22Rv1 (cell line): ENCODE measurements around the gene CDK18.

Experiments used
- H3K27ac ChIP-seq: fragments of 450-650 bp; 2 replicates; pipeline ENCODE4 v1.5.1; 2017
- ZFX ChIP-seq: fragments of 450-650 bp; IDR thresholded peaks from 2 replicates; pipeline ENCODE4 v1.6.1; 2017; ENCODE audit warnings: antibody characterized with exemption, borderline replicate concordance
- TF ChIP-seq, protein P1 (sequence below): fragments of 450-650 bp; IDR thresholded peaks from 2 replicates; pipeline ENCODE4 v1.5.1; 2017; ENCODE audit warnings: mild to moderate bottlenecking

The CDK18 gene

DNA sequence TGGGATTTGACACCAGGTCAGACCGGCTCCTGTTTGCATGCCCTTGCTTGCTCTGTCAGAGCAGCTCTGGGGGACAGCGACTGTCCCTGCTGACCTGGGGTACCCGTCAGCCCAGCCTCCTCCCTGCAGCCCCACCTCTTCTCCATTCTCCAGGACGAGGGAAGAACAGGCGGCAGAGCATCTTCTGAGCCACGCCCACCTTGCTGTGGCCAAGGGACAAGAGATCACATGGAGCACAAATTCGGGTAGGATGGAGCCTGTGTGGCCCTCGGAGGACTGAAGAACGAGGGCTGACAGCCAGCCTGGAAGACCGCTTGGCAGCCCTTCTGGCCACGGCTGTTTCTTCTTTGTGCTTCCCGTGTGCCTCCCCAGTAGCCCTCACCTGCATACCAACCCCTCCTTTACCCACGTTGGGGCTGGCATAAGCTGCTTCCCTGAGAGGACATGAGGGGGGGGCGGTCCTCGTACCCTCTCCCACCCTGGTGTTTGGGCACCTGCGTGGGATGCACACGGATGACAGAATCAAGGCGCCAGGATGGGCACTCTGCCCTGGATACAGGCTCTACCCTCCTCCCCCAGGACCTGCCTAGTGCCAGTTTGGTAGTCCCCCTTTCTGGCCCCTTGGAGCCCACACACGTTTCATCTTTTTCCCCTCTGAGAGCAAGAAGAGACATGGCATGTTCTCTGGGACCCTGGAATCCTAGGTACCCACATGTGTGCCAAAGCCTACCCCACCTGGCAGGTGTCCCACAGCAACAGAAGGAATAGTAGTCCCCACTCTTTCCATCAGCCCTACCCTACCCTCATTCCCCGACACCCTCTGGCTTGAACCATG lies 26.9 kb downstream of the CDK18 start:
- TF ChIP-seq ZFX: no peak
- TF ChIP-seq, protein P1, sequence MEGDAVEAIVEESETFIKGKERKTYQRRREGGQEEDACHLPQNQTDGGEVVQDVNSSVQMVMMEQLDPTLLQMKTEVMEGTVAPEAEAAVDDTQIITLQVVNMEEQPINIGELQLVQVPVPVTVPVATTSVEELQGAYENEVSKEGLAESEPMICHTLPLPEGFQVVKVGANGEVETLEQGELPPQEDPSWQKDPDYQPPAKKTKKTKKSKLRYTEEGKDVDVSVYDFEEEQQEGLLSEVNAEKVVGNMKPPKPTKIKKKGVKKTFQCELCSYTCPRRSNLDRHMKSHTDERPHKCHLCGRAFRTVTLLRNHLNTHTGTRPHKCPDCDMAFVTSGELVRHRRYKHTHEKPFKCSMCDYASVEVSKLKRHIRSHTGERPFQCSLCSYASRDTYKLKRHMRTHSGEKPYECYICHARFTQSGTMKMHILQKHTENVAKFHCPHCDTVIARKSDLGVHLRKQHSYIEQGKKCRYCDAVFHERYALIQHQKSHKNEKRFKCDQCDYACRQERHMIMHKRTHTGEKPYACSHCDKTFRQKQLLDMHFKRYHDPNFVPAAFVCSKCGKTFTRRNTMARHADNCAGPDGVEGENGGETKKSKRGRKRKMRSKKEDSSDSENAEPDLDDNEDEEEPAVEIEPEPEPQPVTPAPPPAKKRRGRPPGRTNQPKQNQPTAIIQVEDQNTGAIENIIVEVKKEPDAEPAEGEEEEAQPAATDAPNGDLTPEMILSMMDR: no peak
- no peak overlapping the region for H3K27ac ChIP-seq

DNA sequence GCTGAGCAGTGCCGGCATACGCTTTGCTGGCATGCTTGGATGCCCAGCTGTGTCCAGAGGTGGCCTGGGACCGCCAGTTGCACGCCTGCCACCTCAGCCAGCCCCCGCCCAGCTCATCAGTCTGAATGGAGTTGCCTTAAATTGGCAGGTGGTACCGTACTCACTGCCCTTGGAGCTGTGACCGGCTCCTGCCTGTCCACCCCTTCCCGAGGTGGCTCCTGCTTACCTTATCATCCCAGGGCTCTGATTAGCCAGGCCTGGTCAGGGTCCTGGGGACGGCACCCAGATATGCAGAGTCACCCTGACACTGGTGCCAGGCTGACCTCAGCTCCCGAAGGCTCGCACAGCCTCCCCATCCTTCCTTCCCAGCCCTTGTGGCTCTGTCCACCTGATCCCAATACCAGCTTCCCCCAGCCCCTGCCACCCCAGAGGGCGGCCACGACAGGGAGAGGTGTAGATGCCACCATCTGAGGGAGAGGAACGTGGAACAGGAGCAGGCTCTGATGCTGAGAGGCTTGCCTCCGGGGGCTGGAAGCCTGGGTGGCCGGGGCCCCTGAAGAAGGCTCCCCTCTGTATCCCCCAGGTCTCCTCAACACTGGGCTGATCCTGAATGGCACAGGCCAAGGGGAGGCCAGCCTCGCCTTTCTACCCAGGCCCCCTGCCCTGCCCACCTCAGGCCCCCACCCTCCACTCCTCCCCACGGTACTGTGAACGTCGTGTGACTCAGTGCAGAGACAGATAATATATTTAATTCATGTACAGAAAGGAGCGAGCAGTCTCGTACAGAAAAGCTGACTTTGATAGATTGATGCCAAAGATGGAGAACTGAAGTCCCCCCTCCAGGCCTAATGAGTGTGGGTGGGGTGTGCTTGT lies 27.8 kb downstream of the CDK18 start:
- TF ChIP-seq ZFX: no peak
- TF ChIP-seq, protein P1: no peak
- H3K27ac ChIP-seq: no peak overlapping the region

DNA sequence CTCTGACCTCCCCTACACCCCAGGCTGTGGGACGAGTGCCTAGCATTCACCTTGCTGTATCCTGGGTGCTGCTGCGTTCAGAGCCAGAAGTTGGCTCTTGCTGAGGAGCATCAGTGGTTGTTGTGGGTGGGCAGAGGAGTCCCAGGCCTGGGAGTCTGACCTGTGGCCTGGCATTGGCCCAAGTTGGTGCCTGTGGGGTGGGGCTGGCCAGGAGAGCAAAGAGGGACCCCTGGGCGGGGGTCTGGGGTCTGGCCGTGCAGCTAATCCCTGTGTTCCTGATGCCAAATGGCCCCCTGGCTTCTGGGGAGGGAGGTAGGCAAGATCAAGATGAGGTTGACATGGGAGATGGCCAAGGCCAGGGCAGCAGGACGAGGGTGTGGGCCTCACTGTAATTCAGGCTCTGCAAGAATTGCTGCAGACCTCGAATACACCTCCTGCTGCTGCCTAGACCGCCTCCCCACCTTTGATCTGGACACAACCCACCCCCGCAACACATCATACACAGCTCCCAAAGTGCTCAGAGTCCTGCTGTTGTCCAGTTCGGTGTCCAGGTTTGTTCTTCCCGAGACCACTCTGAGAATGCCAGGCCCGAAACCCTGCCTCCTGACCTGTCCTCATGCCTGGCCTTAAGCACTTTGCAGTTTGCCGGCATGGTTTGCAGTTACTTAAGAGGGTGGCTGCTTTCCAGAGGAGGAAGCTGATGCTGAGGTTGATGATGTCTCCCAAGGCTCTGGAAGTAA lies 28.7 kb downstream of the CDK18 start:
- no peak overlapping the region for H3K27ac ChIP-seq
- TF ChIP-seq, protein P1: no peak
- TF ChIP-seq ZFX: no peak

DNA sequence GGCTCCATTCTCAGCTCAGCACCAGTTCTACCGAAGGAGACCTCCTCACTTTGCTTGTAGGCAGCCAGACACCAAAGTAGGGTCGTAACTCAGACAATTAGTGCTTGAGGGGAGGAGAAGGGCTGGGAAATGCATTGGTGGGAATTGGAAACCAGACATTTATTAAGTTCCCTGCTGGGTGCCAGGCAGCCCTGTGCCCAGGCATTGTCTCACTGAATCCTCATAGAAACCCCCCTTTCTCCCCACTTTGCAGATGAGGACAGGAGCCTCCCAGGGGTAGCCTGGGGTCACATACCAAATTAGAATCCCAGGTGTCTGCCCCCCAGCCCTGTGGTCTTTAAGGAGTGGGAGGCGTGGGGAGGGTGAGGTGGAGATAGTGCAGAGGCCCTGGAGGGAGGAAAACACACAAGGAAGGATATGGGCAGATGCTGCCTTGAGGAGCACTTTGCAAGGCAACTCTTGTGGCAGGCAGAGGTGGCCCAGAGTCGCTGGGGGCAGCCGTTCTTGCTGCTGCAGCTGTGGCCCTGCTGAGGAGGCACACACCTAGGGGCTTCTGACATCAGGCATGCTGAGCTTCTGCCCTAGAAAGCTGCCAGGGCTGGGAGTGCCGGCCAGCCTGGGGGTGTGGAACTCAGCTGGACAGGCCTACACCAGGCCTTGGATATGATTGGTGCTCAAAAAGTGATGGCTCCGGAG lies 29.4 kb downstream of the CDK18 start:
- TF ChIP-seq, protein P1: no peak
- no peak for TF ChIP-seq ZFX
- H3K27ac ChIP-seq: no peak overlapping the region

DNA sequence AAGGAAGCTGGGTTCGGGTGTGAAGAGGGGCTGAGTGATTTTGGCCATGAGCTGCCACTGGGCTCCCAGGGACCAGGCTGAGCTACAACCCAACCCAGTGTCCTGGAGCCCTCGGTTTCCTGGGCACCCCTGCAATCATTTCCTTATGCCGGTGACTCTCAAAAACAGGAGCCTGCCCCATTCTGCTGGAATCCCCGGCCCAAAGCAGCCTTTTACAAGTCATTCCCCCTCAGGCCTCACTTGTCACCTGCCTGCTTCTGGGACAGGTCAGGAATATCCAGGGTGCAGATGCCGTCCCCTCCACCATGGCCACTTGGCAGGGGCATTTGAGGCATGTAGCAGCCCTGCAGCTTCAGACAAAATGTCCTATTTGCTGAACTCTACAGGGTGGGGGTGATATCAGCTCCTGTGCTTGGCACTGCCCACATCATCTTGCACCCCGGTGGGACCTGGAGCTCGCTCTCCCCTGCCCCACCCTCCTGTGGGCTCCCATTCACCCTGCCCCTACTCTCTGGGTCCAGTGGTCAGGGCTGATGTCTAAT lies 30.0 kb downstream of the CDK18 start:
- H3K27ac ChIP-seq: no peak overlapping the region
- TF ChIP-seq, protein P1: no peak

DNA sequence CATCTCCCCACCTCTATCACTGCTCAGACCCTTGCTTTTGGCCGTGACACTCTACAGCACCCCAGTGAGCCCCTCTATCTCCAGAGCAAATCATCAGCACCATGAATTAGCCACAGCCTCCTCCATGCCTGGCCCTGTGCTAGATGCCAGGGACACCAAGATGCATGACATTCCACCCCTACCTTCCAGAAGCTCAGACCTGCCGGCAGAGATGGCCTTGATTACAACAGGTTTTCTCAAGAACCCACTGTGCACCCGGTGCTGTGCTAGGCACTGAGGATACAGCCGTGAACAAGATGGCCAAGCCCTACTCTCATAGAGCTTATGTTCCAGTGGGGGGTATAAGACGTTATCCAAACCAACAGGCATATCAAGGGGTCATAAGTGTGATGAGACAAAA lies 30.6 kb downstream of the CDK18 start:
- no peak for TF ChIP-seq ZFX
- TF ChIP-seq, protein P1: no peak
- H3K27ac ChIP-seq: no peak overlapping the region
